Peyer's patch (tissue), 4 donors: ENCODE data around the gene NAA15. TPM values are rescaled to one million over a fixed set of nuclear protein-coding genes. Genes with fewer than 3 reads are reported as not detected.

Source experiments
- DNase-seq, 3 donors: peaks; one replicate each; pipeline ENCODE4 v3.0.0-alpha.2; 2017 to 2019
- H3K27ac ChIP-seq, 4 donors: fragments of 200-600 bp; sonication (generic); one replicate each; pipeline ENCODE4 v1.5.1; 2016 to 2019
- H3K27me3 ChIP-seq, 2 donors: fragments of 200-600 bp; sonication (generic); one replicate each; pipeline ENCODE4 v1.5.1; 2019
- H3K36me3 ChIP-seq, 3 donors: fragments of 200-600 bp; sonication (generic); one replicate each; pipeline ENCODE4 v1.5.1; 2016 to 2019
- H3K4me1 ChIP-seq, 4 donors: fragments of 200-600 bp; sonication (generic); one replicate each; pipeline ENCODE4 v1.5.1; 2016 to 2019
- H3K4me3 ChIP-seq, 4 donors: fragments of 200-600 bp; sonication (generic); 1 replicate in 3 of 4; 2 replicates in 1 of 4; pipeline ENCODE4 v1.5.1; 2016 to 2019; ENCODE audit warnings: mild to moderate bottlenecking in 1 of 4
- H3K9me3 ChIP-seq, 4 donors: fragments of 200-600 bp; sonication (generic); one replicate each; pipeline ENCODE4 v1.5.1; 2016 to 2019; ENCODE audit warnings: mild to moderate bottlenecking in 1 of 4
- CTCF ChIP-seq, 6 experiments: fragments of 450-650 bp in 4 of 6; fragments of 200-600 bp in 2 of 6; sonication (generic) in 1 of 6; IDR thresholded peaks; one replicate each; pipeline ENCODE4 v1.5.1; 2017 to 2019; ENCODE audit warnings: antibody characterized with exemption in 6 of 6, mild to moderate bottlenecking in 3 of 6, moderate library complexity in 1 of 6
- POLR2A ChIP-seq, 2 donors: fragments of 450-650 bp; IDR thresholded peaks; one replicate each; pipeline ENCODE4 v1.5.1; 2017; ENCODE audit warnings: antibody characterized with exemption in 2 of 2, mild to moderate bottlenecking in 2 of 2, moderate library complexity in 2 of 2
- total RNA-seq, 4 donors: library from RNA; depleted of rRNA; stranded (reverse); fragments of >200 nt; gene quantifications; one replicate each; pipeline ENCODE4 v1.1.0, GENCODE V29; 2016

The NAA15 gene
- total RNA-seq, 4 donors from 2014 or later = 16.6 to 77.6 (median 23.5) TPM

DNA sequence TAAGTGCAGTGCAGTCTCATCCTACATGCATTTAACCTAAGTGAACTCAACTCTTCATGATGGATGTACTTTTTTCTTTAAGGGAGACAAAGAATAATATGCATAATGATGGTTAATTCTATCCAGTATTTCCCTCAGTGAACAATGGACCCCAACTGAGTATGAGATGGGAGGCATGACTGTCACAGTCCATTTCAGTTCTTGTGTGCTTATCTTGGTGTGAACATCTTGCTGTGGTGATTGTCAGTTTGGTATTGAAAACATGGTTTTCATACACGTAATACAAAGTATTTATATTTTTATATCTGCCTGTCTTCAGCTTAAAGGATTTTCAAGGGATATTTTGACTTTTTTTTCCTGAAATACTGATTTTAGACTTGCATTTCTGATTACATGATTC lies 72.9 kb downstream of the NAA15 start:
- Histone ChIP-seq H3K36me3 (peaks cover 0 to 56% (median 0%) of the 10 kb centered on the region in 3 donors), H3K4me3 (no peak overlapping the region), H3K27me3 (no peaks in the 10 kb centered on the region), H3K9me3 (no peaks in the 10 kb centered on the region), H3K4me1 (no peaks in the 10 kb centered on the region), H3K27ac (no peak overlapping the region)
- TF ChIP-seq CTCF (IDR thresholded peaks at IDR 0.05) = no peak
- no peak for TF ChIP-seq POLR2A (IDR thresholded peaks at IDR 0.05)
- no peak for DNase-seq

GRCh38 chr4:139386421-139386820 lies 85.1 kb downstream of the NAA15 start:
- Histone ChIP-seq H3K36me3 (peaks cover 0 to 45% (median 0%) of the 10 kb centered on the region in 3 donors), H3K27me3 (no peaks in the 10 kb centered on the region), H3K9me3 (no peaks in the 10 kb centered on the region), H3K27ac (no peak overlapping the region), H3K4me1 (no peaks in the 10 kb centered on the region), H3K4me3 (no peak overlapping the region)
- TF ChIP-seq CTCF (IDR thresholded peaks at IDR 0.05) (no peak), POLR2A (IDR thresholded peaks at IDR 0.05) (no peak)
- no peak for DNase-seq

DNA sequence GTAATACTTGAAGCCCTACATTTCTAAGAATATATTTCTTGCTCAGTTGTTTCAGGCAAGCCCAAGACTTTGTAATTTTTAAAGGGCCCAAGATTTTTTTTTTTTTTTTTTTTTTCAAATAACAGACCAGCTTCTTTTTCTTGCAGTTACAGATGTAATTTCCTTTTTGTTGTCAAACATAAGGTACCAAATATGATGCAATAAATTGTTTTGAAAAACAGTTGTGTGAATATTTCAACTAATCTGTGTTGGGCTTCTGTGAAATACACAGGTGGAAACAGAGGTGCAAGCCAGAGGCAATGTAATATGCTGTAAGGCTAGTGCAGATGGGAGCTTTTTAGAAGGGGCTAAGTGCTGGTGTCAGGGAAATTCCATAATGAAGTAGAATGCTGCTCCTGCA lies 87.8 kb downstream of the NAA15 start:
- Histone ChIP-seq H3K27ac (no peak overlapping the region), H3K36me3 (peaks cover 0 to 53% (median 0%) of the 10 kb centered on the region in 3 donors), H3K4me3 (no peak overlapping the region), H3K4me1 (no peaks in the 10 kb centered on the region), H3K27me3 (no peaks in the 10 kb centered on the region), H3K9me3 (no peaks in the 10 kb centered on the region)
- TF ChIP-seq POLR2A (IDR thresholded peaks at IDR 0.05) = no peak
- no peak for TF ChIP-seq CTCF (IDR thresholded peaks at IDR 0.05)
- no peak for DNase-seq

GRCh38 chr4:139389991-139390390 lies 88.7 kb downstream of the NAA15 start:
- H3K27ac ChIP-seq = no peak overlapping the region
- TF ChIP-seq POLR2A (IDR thresholded peaks at IDR 0.05) (no peak), CTCF (IDR thresholded peaks at IDR 0.05) (no peak)
- peaks cover 0 to 51% (median 0%) of the 10 kb centered on the region in 3 donors for H3K36me3 ChIP-seq
- no peaks in the 10 kb centered on the region for H3K27me3 ChIP-seq
- no peaks in the 10 kb centered on the region for H3K9me3 ChIP-seq
- no peaks in the 10 kb centered on the region for H3K4me1 ChIP-seq
- no peak for DNase-seq
- H3K4me3 ChIP-seq = no peak overlapping the region

GRCh38 chr4:139391731-139392130 lies 90.4 kb downstream of the NAA15 start:
- H3K4me3 ChIP-seq = no peak overlapping the region
- no peak for DNase-seq
- no peak overlapping the region for H3K27ac ChIP-seq
- no peaks in the 10 kb centered on the region for H3K27me3 ChIP-seq
- TF ChIP-seq CTCF (IDR thresholded peaks at IDR 0.05) = no peak
- no peak for TF ChIP-seq POLR2A (IDR thresholded peaks at IDR 0.05)
- peaks cover 0 to 44% (median 0%) of the 10 kb centered on the region in 3 donors for H3K36me3 ChIP-seq
- no peaks in the 10 kb centered on the region for H3K4me1 ChIP-seq
- no peaks in the 10 kb centered on the region for H3K9me3 ChIP-seq

DNA sequence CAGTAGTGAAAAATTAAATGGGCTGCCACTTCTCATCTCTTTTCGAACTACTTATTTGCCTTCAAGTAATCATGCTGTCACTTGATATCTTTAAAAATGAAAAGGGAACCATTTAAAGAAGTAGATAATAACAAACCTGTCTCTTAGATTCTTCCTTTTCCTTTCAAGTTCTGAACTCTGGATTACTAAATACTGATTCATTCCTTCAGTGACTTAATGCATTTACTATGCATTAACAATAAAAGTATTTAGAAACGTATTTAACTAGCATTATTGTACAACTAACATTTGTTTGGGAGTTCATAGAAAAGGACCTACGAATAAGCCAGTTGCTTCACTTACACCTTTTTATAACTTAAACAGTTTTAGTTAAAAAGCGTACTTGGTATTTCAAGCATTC lies 91.5 kb downstream of the NAA15 start:
- Histone ChIP-seq H3K9me3 (no peaks in the 10 kb centered on the region), H3K4me3 (no peak overlapping the region), H3K27ac (no peak overlapping the region), H3K27me3 (no peaks in the 10 kb centered on the region), H3K36me3 (peaks cover 0 to 38% (median 0%) of the 10 kb centered on the region in 3 donors), H3K4me1 (no peaks in the 10 kb centered on the region)
- DNase-seq = no peak
- TF ChIP-seq POLR2A (IDR thresholded peaks at IDR 0.05) (no peak), CTCF (IDR thresholded peaks at IDR 0.05) (no peak)
